Measurements from ENCODE around the gene CCNA2. TPM values are rescaled to one million over a fixed set of nuclear protein-coding genes. Genes with fewer than 3 reads are reported as not detected.

The CCNA2 gene
- total and polyA plus RNA-seq, 9 of the 15 experiments (the other 6 are each of a cell fraction or from before 2014, with no cell fraction given), result 37.1 to 197 (median 154) TPM

DNA sequence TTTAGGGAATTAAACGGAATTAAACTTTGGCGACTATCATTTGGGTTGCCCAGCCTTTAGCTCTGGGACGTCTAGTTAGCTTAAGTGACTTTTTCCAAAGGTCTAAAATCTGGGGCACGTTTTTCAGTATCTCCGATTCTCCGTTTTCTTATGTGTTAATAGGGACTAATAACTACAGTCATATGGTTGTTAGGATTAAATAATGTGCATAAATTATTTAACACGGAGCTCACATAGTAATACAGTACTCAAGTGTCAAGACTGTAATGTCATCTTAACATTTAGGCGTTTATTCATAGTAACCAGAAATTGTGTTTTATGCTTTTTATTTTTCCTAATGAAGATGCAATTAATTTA is 466 bp upstream of the CCNA2 start (continued):
- TF ChIP-seq MAFK (IDR thresholded peaks at IDR 0.05; ENCODE audit: low read length) (no peak), ZNF707 (CRISPR knock-in tag; conservative IDR thresholded peaks at IDR 0.05) (no peak), E2F1 (CRISPR knock-in tag; IDR thresholded peaks at IDR 0.05) (no peak), ZNF589 (CRISPR knock-in tag; IDR thresholded peaks at IDR 0.05; ENCODE audit: low read depth) (no peak), ZNF280B (CRISPR knock-in tag; IDR thresholded peaks at IDR 0.05) (no peak), ZBTB49 (CRISPR knock-in tag; IDR thresholded peaks at IDR 0.05; ENCODE audit: borderline replicate concordance) (no peak), NRF1 (conservative IDR thresholded peaks at IDR 0.05 in 1 of 2, IDR thresholded peaks at IDR 0.05 in 1 of 2) (peak; percentile 54 to 61)
- TF ChIP-seq, protein P1, sequence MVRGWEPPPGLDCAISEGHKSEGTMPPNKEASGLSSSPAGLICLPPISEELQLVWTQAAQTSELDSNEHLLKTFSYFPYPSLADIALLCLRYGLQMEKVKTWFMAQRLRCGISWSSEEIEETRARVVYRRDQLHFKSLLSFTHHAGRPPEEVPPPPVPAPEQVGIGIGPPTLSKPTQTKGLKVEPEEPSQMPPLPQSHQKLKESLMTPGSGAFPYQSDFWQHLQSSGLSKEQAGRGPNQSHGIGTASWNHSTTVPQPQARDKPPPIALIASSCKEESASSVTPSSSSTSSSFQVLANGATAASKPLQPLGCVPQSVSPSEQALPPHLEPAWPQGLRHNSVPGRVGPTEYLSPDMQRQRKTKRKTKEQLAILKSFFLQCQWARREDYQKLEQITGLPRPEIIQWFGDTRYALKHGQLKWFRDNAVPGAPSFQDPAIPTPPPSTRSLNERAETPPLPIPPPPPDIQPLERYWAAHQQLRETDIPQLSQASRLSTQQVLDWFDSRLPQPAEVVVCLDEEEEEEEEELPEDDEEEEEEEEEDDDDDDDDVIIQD (CRISPR knock-in tag; IDR thresholded peaks at IDR 0.05), result no peak

Measured in K562 (cell line).